ENCODE data around the gene DNASE1L1.

Gene DNASE1L1

DNA sequence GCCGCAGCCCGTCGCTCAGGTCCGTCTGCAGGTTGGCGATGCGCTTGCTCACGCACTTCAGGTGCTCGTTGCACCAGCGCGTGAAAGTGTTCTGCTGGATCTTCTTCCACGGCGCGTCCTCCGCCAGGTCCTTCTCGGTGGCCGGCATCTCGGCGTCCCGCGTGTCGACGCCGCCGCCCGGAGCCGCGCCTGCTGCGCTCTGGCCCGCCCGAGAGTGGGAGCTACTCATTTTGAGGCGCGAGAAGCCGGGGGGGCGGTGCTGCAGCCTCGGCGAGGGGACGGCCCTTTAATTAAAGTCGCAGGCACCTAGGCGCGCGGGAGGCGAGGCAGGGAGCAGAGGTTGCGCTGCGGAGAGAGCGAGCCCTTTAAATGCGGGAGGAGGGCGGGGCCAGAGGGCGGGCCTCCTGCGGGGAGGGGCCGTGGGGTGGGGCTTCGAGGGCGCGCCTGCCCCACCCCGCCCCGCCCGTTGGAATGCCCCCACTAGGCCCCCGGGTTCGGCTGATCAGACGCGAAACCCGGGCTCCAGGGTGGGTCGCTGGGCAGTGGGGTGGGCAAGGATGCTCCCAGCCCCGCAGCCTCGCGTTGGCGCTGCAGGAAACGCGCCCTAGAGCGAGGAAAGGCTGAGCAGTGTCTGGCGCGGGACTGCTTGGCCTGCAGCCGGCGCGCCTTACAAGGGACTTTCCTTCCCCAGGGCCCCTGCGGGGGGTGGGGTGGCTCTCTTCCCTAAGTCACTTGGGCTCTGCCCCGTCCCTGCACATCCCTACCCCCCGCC lies 37.9 kb downstream of the DNASE1L1 start:
- Histone ChIP-seq H3K4me2 (ENCODE audit: low read depth, low read length, poor library complexity, severe bottlenecking) (peak overlapping the region; percentile 84), H3K27me3 (ENCODE audit: insufficient read depth, low read length, poor library complexity, severe bottlenecking) (no peaks in the 10 kb centered on the region), H3K9me3 (ENCODE audit: insufficient read depth, low read depth, low read length) (no peaks in the 10 kb centered on the region), H3F3A (ENCODE audit: low read depth) (no peaks in the 10 kb centered on the region), H3K4me1 (ENCODE audit: insufficient read depth, low read length, poor library complexity, severe bottlenecking) (peaks cover 23% of the 10 kb centered on the region), H3K9ac (ENCODE audit: low read depth, low read length, poor library complexity, severe bottlenecking) (peak overlapping the region; percentile 99), H3K4me3 (ENCODE audit: low read length, poor library complexity, severe bottlenecking) (peak overlapping the region; percentile 97), H3K9me2 (replicated peaks; ENCODE audit: low read depth, low read length) (no peaks in the 10 kb centered on the region), H2AFZ (ENCODE audit: low read length) (no peak overlapping the region), H4K20me1 (ENCODE audit: insufficient read depth, low read length, poor library complexity, severe bottlenecking) (peaks cover 31% of the 10 kb centered on the region), H3K79me2 (ENCODE audit: insufficient read depth, low read length) (peaks cover 48% of the 10 kb centered on the region), H3K36me3 (ENCODE audit: insufficient read depth, low read length) (peaks cover 17% of the 10 kb centered on the region; the same call in 1 of the 2 replicates)
- TF ChIP-seq EZH2phosphoT487 (IDR thresholded peaks at IDR 0.05; ENCODE audit: borderline replicate concordance) = no peak
- TF ChIP-seq, protein P1, sequence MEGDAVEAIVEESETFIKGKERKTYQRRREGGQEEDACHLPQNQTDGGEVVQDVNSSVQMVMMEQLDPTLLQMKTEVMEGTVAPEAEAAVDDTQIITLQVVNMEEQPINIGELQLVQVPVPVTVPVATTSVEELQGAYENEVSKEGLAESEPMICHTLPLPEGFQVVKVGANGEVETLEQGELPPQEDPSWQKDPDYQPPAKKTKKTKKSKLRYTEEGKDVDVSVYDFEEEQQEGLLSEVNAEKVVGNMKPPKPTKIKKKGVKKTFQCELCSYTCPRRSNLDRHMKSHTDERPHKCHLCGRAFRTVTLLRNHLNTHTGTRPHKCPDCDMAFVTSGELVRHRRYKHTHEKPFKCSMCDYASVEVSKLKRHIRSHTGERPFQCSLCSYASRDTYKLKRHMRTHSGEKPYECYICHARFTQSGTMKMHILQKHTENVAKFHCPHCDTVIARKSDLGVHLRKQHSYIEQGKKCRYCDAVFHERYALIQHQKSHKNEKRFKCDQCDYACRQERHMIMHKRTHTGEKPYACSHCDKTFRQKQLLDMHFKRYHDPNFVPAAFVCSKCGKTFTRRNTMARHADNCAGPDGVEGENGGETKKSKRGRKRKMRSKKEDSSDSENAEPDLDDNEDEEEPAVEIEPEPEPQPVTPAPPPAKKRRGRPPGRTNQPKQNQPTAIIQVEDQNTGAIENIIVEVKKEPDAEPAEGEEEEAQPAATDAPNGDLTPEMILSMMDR (conservative IDR thresholded peaks at IDR 0.05; ENCODE audit: low read length) = no peak

DNA sequence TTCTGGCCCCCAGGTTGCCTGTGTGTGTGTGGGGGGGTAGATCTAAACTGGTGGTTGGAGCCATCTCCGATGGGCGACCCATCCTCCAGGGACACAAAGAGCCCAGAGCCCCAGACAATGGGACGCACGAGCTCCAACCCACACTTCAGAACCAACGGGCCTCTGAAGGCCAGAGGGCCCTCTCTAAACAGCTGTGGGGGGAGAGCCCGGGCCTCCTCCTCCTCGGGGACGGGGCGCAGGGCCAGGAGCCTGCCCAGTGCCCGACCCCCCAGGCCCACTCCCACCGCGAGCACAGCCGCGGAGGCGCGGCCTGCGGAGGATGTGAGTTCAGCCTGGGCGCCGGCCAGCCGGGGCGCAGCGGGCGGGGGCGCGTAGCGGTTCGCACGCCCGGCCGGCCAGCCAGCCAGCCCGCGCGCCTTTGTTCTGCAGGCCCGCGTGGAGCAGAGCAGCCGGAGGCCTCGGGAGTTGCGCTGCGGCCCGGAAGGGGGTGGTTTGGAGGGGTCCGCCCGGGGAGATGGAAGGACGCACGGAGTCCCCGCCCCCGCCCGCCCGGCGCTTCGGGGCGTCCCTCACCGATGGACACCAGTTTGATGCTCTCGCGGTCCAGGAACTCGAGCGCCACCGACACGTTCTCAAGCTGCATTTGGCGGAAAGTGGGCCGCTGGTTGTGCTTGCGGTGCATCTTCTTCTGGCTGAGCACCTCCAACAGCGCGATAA lies 38.6 kb downstream of the DNASE1L1 start:
- H3K4me1 ChIP-seq (ENCODE audit: insufficient read depth, low read length, poor library complexity, severe bottlenecking) = peaks cover 23% of the 10 kb centered on the region
- H3K9me2 ChIP-seq (replicated peaks; ENCODE audit: low read depth, low read length) = no peaks in the 10 kb centered on the region
- TF ChIP-seq, protein P1 (conservative IDR thresholded peaks at IDR 0.05; ENCODE audit: low read length) = no peak
- no peak for TF ChIP-seq EZH2phosphoT487 (IDR thresholded peaks at IDR 0.05; ENCODE audit: borderline replicate concordance)
- peak overlapping the region; percentile 97 for H3K4me3 ChIP-seq (ENCODE audit: low read length, poor library complexity, severe bottlenecking)
- peaks cover 37% of the 10 kb centered on the region for H4K20me1 ChIP-seq (ENCODE audit: insufficient read depth, low read length, poor library complexity, severe bottlenecking)
- H3K79me2 ChIP-seq (ENCODE audit: insufficient read depth, low read length) = peaks cover 56% of the 10 kb centered on the region
- H3K9me3 ChIP-seq (ENCODE audit: insufficient read depth, low read depth, low read length) = no peaks in the 10 kb centered on the region
- no peaks in the 10 kb centered on the region for H3K27me3 ChIP-seq (ENCODE audit: insufficient read depth, low read length, poor library complexity, severe bottlenecking)
- H3K4me2 ChIP-seq (ENCODE audit: low read depth, low read length, poor library complexity, severe bottlenecking) = peak overlapping the region; percentile 84
- H2AFZ ChIP-seq (ENCODE audit: low read length) = no peak overlapping the region
- H3K36me3 ChIP-seq (ENCODE audit: insufficient read depth, low read length) = peaks cover 24% of the 10 kb centered on the region; the same call in 1 of the 2 replicates
- peak overlapping the region; percentile 99 for H3K9ac ChIP-seq (ENCODE audit: low read depth, low read length, poor library complexity, severe bottlenecking)
- no peaks in the 10 kb centered on the region for H3F3A ChIP-seq (ENCODE audit: low read depth)

DNA sequence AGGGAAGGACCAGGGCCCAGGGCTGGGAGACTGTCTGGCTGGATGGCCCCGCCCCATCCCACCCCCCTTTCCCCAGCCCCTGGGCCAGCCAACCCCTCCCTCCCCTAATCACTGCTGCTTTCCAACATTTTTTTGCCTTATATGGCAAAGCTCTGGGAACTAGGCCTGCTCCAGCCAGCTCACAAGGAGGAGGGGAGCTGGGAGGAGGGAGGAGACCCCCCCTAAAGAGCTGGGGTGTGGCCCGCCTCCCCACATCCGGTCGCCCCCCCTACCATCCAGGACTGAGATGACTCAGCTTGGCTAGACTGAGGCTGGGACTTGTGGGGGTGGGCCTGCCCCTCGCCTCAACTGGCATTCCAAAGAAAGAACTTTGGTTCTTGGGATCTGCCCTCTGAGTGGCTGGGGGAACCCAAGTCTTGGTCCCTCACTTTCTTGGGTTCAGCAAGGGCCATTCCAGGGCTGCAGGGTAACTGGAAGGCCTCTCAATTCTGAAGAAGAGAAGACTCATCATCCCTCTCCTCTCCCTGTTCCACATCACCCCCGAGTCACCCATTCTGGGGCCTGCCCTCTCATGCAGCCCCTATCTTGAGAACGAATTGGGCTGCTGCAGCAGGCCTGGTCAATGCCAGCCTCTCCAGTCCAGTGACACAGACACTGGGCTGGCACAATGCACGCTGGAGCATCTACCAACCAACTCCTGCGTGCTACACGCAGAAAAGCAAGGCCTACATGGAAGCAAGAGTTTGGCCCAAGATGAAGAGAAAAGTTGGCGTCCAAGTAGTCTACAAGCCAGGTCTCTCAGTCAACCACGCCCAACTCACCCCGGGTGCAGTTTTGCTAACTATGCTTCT lies 39.4 kb downstream of the DNASE1L1 start:
- Histone ChIP-seq H3K4me2 (ENCODE audit: low read depth, low read length, poor library complexity, severe bottlenecking) (peak overlapping the region; percentile 84), H4K20me1 (ENCODE audit: insufficient read depth, low read length, poor library complexity, severe bottlenecking) (peaks cover 45% of the 10 kb centered on the region), H3K9me3 (ENCODE audit: insufficient read depth, low read depth, low read length) (no peaks in the 10 kb centered on the region), H3K79me2 (ENCODE audit: insufficient read depth, low read length) (peaks cover 60% of the 10 kb centered on the region), H3K9me2 (replicated peaks; ENCODE audit: low read depth, low read length) (no peaks in the 10 kb centered on the region), H3F3A (ENCODE audit: low read depth) (no peaks in the 10 kb centered on the region), H3K27me3 (ENCODE audit: insufficient read depth, low read length, poor library complexity, severe bottlenecking) (no peaks in the 10 kb centered on the region), H3K4me3 (ENCODE audit: low read length, poor library complexity, severe bottlenecking) (peak overlapping the region; percentile 97), H2AFZ (ENCODE audit: low read length) (no peak overlapping the region), H3K9ac (ENCODE audit: low read depth, low read length, poor library complexity, severe bottlenecking) (peak overlapping the region; percentile 99), H3K4me1 (ENCODE audit: insufficient read depth, low read length, poor library complexity, severe bottlenecking) (peaks cover 23% of the 10 kb centered on the region), H3K36me3 (ENCODE audit: insufficient read depth, low read length) (peaks cover 30% of the 10 kb centered on the region; the same call in 1 of the 2 replicates)
- TF ChIP-seq EZH2phosphoT487 (IDR thresholded peaks at IDR 0.05; ENCODE audit: borderline replicate concordance) = no peak
- TF ChIP-seq, protein P1 (conservative IDR thresholded peaks at IDR 0.05; ENCODE audit: low read length) = no peak
